ENCODE data around the gene NAALADL2. TPM values are rescaled to one million over a fixed set of nuclear protein-coding genes. Genes with fewer than 3 reads are reported as not detected.
"Not testable (repeated sequence)": the region's sequence is repeated elsewhere in the genome, so short reads cannot be mapped to it uniquely, and the experiment has no call there.

The NAALADL2 gene
- total RNA-seq, 2 donors from 2014 or later, result 7.4 to 9.6 TPM

DNA sequence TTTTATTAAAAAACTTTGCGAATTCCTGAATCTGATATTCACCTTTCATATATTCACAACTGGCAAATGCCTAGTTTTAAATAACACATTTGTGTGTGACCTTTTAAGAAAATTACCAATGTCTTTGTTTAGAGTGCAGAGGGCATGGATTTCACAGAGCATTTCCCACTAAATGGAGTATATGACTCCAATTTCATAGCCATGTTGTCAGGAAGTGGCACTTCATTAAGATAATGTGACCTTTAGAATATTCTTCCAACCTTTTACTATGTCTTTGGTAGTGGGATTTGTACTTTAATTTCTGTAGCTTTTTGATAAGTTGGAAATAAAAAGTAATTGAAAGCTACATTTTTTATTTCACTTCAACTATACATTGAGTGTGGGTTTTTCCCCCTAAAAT lies 188.7 kb downstream of the NAALADL2 start:
- intact Hi-C loops (cut with DNase I), result no loop called here
- DNase-seq, result no peak
- ATAC-seq, result no peak

GRCh38 chr3:175057401-175057800 lies 198.3 kb downstream of the NAALADL2 start:
- no peak for DNase-seq
- intact Hi-C loops (cut with DNase I), result no loop called here
- ATAC-seq, result no peak

DNA sequence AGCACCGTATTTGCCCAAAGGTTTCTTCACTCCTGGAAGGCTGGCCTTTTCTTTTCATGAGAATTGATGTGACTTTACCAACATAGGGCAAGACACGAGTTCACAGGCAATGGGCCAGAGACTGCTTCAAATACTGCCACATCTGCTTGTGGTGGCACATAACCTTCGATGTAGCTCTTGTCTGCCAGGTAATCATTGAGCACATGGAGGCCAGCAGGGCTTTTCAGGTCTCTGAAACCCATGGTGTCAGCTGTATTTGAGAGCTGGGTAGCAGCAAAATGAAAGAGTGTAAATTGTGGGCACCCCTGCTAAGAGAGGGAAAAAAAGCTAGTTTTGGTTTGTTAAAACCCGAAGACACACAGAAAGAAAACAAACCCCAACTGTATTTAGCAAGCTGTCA lies 200.7 kb downstream of the NAALADL2 start:
- intact Hi-C loops (cut with DNase I), result no loop called here
- ATAC-seq, result no peak

DNA sequence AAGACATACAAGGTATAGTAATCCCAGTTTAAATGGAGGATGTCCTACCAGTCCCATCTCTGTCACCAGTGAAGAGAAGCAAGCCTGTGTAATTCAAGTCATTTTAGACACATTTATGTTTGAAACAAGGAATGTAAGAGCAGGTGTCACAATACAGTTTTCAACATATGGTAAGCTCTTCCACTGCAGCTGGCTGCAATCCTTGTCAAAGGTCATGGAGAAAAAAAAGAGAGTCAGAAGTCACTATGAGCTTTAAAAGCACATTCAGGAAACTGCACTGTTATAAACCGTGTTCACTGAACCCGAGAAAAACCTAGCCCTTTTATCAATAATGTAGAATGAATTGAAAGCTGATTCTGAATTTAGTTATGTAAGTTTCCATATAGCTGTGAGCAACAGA lies 206.4 kb downstream of the NAALADL2 start:
- DNase-seq, result no peak
- intact Hi-C loops (cut with DNase I), result no loop called here
- peak in 1 of 2 donors; percentile 27 for ATAC-seq

More for the DNA sequence above, 200.7 kb downstream of the NAALADL2 start:
- no peak for DNase-seq

DNA sequence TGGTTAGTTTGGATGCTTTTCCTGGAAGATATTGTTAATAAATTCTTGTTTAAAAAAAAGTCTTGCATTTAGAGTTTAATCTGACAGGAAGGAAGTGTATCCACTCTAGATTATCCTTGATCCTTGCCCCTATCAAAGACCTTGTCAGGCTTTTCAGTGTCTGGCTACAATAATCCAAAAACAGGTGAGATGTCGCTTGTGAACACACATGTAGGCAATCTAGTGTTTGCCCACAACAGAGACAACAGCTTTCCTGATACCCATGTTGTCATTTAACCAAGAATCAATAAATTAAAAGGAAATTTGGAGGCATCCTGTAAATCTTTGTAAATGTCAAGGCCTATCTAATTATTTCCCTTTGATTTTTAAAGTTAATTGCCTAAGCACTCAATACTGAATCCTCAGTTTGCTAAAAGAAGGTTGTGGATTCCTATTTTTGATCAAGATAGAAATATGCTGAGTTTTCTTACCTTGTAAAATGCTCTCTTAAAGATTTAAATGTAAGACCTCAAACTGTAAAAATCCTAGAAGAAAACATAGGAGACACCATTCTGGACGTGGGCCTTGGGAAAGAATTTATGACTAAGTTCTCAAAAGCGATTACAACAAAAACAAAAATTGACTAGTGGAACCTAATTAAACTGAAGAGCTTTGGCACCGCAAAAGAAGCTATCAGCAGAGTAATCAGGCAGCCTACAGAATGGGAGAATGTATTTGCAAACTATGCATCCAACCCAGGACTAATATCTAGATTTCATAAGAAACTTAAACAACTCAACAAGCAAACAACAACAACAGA lies 207.7 kb downstream of the NAALADL2 start:
- intact Hi-C loops (cut with DNase I), result no loop called here
- ATAC-seq, result no peak
- DNase-seq, result no peak

- ATAC-seq (no peak), DNase-seq (no peak)
- intact Hi-C loops (cut with DNase I), result no loop called here
Measured at GRCh38 chr3:175068587-175068986, 209.5 kb downstream of the NAALADL2 start.

- DNase-seq (no peak), ATAC-seq (no peak)
- intact Hi-C loops (cut with DNase I), result no loop called here
Measured at GRCh38 chr3:175070946-175071345, 211.8 kb downstream of the NAALADL2 start.

- ATAC-seq (no peak), DNase-seq (no peak)
- intact Hi-C loops (cut with DNase I), result no loop called here
Measured at GRCh38 chr3:175073219-175073905, 214.2 kb downstream of the NAALADL2 start.

GRCh38 chr3:175075269-175075668 lies 216.1 kb downstream of the NAALADL2 start:
- ATAC-seq, result no peak
- intact Hi-C loops (cut with DNase I), result no loop called here
- DNase-seq, result no peak

- ATAC-seq, result no peak
- intact Hi-C loops (cut with DNase I), result no loop called here
- no peak for DNase-seq
Measured at GRCh38 chr3:175077216-175077615, 218.1 kb downstream of the NAALADL2 start.

DNA sequence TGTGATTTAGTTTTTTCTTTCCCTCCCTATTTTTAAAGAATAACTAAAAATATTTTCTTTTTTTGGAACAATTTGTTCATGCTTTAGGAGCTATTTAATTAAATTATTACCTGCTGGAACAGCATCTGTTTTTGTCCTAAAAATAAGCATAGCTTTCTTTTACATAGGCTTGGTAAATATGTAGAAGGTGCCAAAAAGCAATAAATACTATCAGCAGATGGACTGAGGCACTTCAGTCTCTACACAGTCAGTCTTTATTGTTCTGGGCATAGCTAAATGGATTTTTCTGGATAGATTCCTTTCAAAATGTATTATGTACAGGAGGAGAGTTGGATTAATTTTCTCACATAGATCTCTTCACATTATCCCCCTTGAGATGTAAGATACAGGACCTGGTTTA lies 223.5 kb downstream of the NAALADL2 start:
- ATAC-seq (no peak), DNase-seq (no peak)
- intact Hi-C loops (cut with DNase I), result no loop called here

- DNase-seq; intact Hi-C loops (cut with DNase I); ATAC-seq: not testable (repeated sequence)
Measured at GRCh38 chr3:175087128-175087527, 228.0 kb downstream of the NAALADL2 start.

GRCh38 chr3:175088766-175089380 lies 229.7 kb downstream of the NAALADL2 start:
- ATAC-seq (no peak), DNase-seq (no peak)
- intact Hi-C loops (cut with DNase I), result no loop called here

DNA sequence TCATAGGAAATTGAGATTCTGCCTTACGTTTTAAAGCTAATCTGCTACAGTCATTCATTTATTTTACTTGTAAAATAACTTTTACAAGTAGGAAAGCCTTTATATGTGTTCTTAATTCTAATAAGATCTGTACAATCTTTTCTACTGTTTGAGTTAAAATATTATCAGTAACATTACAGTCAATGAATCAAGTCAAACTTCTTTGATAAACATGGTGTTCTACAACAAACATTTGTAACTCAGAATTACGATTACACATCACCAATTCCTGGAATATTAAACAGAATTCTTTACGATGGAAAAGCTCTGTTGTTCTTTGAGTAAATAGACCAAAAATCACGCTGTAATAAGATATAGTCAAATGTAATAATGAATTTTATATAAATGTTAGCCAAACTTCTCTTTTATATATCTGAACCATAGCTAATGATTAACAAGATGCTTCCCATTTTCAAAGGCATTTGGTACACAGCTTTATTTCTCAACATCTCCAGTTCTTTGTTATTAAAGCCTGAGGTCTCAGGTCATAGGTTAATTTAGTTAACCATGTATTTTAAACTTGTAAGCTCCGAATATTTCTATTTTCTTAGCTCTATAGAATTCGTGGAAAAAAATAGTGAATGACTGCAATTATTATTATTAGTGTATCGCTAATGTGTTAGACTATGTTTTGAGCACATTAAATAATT lies 232.4 kb downstream of the NAALADL2 start:
- intact Hi-C loops (cut with DNase I), result no loop called here
- ATAC-seq (no peak), DNase-seq (no peak)

DNA sequence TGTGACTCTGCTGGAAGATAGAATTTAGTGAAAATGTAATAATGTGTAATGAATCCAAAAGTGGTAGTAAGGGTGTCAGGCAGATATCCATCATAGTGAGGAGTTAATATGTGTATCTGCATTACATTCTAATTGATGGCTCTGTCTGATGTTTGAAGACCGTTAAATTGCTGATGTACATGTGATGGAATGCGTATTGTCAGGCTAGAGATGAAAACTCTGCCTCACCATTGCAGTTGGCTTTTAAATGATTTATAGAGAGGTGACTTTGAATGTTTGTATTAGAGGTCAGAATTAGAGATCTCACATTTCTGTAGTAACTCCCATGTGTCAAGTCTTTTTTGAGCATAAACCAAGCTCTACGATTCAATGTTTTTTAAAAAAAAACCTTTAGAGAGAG lies 234.6 kb downstream of the NAALADL2 start:
- intact Hi-C loops (cut with DNase I), result no loop called here
- ATAC-seq (no peak), DNase-seq (no peak)

DNA sequence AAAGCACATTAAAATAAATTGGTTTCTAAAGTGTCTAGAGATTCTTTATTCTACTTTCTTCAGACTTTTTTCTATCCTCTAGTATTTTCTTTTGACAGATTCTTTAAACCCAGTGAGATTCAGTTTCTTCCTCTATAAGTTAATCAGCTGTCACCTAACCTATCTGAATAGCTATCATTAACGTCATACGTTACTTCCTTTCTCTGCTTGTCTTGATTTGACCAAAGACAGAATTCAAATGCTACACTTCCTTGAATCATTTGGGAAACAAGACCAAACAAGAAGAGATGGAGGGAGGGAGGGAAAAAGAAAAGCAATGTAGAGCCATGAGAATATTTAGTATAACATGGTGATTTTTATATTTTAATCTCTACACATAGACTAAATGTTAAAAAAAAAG lies 235.2 kb downstream of the NAALADL2 start:
- ATAC-seq (no peak), DNase-seq (no peak)
- intact Hi-C loops (cut with DNase I), result no loop called here

GRCh38 chr3:175098644-175099043 lies 239.5 kb downstream of the NAALADL2 start:
- no peak for DNase-seq
- ATAC-seq, result no peak
- intact Hi-C loops (cut with DNase I), result no loop called here

GRCh38 chr3:175102161-175102560 lies 243.0 kb downstream of the NAALADL2 start:
- ATAC-seq (no peak), DNase-seq (no peak)
- intact Hi-C loops (cut with DNase I), result no loop called here

- DNase-seq, result no peak
- intact Hi-C loops (cut with DNase I), result no loop called here
- ATAC-seq, result no peak
Measured at GRCh38 chr3:175103298-175103697, 244.2 kb downstream of the NAALADL2 start.

- DNase-seq (no peak), ATAC-seq (no peak)
- intact Hi-C loops (cut with DNase I), result no loop called here
Measured at GRCh38 chr3:175105066-175105465, 245.9 kb downstream of the NAALADL2 start.
